ENCODE results near the gene ARFGEF2.

DNA sequence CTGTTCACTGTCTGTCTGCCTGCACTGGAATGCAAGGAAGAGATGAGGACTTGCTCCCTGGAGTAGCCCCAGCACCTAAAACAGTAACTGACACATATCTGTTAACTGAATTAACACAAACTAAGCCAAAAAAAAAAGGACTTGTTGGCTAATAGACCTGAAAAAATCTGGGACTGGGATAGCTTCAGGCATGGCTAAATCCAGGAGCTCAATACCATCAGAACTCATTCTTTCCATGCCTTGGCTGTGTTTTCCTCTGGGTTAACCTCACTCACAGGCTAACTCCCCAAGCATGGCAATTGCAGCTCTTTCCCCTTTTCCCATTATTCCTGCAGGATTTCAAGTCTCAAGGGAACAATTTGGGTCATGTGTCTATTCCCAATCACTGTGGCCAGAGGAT lies 21.6 kb upstream of the ARFGEF2 start:
- TF ChIP-seq, protein P1, sequence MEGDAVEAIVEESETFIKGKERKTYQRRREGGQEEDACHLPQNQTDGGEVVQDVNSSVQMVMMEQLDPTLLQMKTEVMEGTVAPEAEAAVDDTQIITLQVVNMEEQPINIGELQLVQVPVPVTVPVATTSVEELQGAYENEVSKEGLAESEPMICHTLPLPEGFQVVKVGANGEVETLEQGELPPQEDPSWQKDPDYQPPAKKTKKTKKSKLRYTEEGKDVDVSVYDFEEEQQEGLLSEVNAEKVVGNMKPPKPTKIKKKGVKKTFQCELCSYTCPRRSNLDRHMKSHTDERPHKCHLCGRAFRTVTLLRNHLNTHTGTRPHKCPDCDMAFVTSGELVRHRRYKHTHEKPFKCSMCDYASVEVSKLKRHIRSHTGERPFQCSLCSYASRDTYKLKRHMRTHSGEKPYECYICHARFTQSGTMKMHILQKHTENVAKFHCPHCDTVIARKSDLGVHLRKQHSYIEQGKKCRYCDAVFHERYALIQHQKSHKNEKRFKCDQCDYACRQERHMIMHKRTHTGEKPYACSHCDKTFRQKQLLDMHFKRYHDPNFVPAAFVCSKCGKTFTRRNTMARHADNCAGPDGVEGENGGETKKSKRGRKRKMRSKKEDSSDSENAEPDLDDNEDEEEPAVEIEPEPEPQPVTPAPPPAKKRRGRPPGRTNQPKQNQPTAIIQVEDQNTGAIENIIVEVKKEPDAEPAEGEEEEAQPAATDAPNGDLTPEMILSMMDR (IDR thresholded peaks at IDR 0.05; ENCODE audit: low read depth, low read length): no peak
- TF ChIP-seq EZH2phosphoT487 (IDR thresholded peaks at IDR 0.05; ENCODE audit: low read depth): no peak
